ENCODE measurements around the gene ASCL2.
"Not testable (repeated sequence)": the region's sequence is repeated elsewhere in the genome, so short reads cannot be mapped to it uniquely, and the experiment has no call there.

Gene ASCL2

GRCh38 chr11:2258501-2259465, 11.6 kb downstream of the ASCL2 start:
- no peak for DNase-seq

GRCh38 chr11:2256951-2257700, 13.3 kb downstream of the ASCL2 start:
- DNase-seq, result no peak

- no peak for DNase-seq
Measured at GRCh38 chr11:2256293-2256913, 14.0 kb downstream of the ASCL2 start.

GRCh38 chr11:2252018-2252417, 18.4 kb downstream of the ASCL2 start:
- DNase-seq, result no peak

- no peak for DNase-seq
Measured at GRCh38 chr11:2251138-2251537, 19.2 kb downstream of the ASCL2 start.

GRCh38 chr11:2250485-2250884, 19.9 kb downstream of the ASCL2 start:
- no peak for DNase-seq

- DNase-seq, result no peak
Measured at GRCh38 chr11:2250041-2250440, 20.3 kb downstream of the ASCL2 start.

GRCh38 chr11:2249189-2249916, 21.0 kb downstream of the ASCL2 start:
- DNase-seq, result no peak

GRCh38 chr11:2248762-2249161, 21.6 kb downstream of the ASCL2 start:
- no peak for DNase-seq

- DNase-seq, result no peak
Measured at GRCh38 chr11:2248242-2248641, 22.1 kb downstream of the ASCL2 start.

GRCh38 chr11:2247496-2247895, 22.9 kb downstream of the ASCL2 start:
- DNase-seq, result no peak

- DNase-seq, result no peak
Measured at GRCh38 chr11:2240834-2241233, 29.6 kb downstream of the ASCL2 start.

GRCh38 chr11:2237457-2238238, 32.7 kb downstream of the ASCL2 start:
- DNase-seq, result no peak

- not testable (repeated sequence) for DNase-seq
Measured at GRCh38 chr11:2236381-2237134, 33.8 kb downstream of the ASCL2 start.

GRCh38 chr11:2235588-2236326, 34.6 kb downstream of the ASCL2 start:
- no peak for DNase-seq

- no peak for DNase-seq
Measured at GRCh38 chr11:2234963-2235362, 35.4 kb downstream of the ASCL2 start.

GRCh38 chr11:2233693-2234455, 36.5 kb downstream of the ASCL2 start:
- DNase-seq, result no peak

- DNase-seq, result no peak
Measured at GRCh38 chr11:2229713-2230297, 40.6 kb downstream of the ASCL2 start.

GRCh38 chr11:2224254-2224653, 46.1 kb downstream of the ASCL2 start:
- DNase-seq, result peak; percentile 11
